Measurements from ENCODE around the gene RALA. TPM values are rescaled to one million over a fixed set of nuclear protein-coding genes. Genes with fewer than 3 reads are reported as not detected.

The RALA gene
- total and polyA plus RNA-seq, 3 donors from 2014 or later, result 13.6 to 27.9 (median 15.9) TPM

DNA sequence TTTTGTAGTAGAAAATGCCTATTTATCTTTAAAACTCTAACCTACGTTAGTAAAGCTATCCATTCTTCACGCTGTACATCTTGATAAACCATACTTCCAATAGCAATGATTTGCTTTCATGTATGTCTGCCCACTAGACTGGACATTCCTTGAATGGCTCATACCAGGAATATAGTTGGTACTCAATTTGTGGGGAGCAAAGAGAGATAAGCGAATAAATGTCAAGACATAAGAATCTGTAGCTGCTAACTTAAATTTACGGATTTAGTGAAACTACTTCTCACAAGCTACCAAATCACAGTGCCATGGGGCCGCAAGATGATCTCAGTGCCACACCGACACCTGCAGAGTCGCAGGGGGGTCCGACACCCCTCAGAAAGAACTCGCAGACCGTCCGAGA lies 763 bp upstream of the RALA start:
- Histone ChIP-seq H3K9me3 (no peaks in the 10 kb centered on the region), H3K4me1 (peaks cover 15% of the 10 kb centered on the region), H3K27me3 (no peaks in the 10 kb centered on the region), H3K4me3 (peak overlapping the region; percentile 94 to 96), H3K27ac (peak overlapping the region; percentile 89 to 95), H3K36me3 (ENCODE audit: low read depth, missing control alignments) (no peaks in the 10 kb centered on the region)
- DNase-seq, result no peak
- 25 to 30% methylated on average over 11 of the region's 11 CpGs for WGBS, 2 donors
- intact Hi-C loops (cut with DNase I; ENCODE audit: low total_unique reads), result no loop called here
- TF ChIP-seq, protein P1, sequence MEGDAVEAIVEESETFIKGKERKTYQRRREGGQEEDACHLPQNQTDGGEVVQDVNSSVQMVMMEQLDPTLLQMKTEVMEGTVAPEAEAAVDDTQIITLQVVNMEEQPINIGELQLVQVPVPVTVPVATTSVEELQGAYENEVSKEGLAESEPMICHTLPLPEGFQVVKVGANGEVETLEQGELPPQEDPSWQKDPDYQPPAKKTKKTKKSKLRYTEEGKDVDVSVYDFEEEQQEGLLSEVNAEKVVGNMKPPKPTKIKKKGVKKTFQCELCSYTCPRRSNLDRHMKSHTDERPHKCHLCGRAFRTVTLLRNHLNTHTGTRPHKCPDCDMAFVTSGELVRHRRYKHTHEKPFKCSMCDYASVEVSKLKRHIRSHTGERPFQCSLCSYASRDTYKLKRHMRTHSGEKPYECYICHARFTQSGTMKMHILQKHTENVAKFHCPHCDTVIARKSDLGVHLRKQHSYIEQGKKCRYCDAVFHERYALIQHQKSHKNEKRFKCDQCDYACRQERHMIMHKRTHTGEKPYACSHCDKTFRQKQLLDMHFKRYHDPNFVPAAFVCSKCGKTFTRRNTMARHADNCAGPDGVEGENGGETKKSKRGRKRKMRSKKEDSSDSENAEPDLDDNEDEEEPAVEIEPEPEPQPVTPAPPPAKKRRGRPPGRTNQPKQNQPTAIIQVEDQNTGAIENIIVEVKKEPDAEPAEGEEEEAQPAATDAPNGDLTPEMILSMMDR (IDR thresholded peaks at IDR 0.05), result no peak
- no peak for TF ChIP-seq POLR2A (IDR thresholded peaks at IDR 0.05)

DNA sequence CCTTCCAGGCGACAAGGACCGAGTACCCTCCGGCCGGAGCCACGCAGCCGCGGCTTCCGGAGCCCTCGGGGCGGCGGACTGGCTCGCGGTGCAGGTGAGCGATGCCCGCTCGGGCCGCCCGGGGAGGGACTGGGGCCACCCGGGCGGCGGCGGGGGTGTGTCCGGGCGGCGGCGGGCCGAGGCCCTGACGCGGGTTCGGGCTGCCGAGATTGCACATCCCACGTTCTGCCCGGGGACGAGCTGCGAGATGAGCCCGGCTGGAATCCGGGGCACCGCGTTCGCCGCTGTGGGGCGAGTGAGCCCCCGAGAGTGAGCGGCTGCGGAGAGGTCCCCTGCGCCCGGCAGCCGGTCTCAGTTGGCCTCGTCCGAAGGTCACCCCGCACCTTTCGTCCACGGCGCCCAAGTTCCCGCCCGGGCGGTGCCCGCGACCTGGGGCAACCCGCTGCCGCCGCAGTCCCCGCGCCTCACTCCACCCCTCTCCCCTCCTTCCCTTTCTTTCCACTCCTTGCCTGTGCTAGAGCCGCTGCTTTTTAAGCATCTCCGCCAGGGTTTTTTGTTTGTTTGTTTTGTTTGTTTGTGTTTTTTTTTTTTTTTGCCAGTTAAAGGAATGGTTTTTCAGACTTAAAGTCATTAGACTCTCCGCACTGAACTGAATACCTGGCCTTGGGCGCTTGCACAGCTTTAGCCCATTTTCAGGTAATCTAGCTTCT lies 515 bp downstream of the RALA start:
- Histone ChIP-seq H3K4me3 (peak overlapping the region; percentile 94 to 96), H3K9me3 (no peaks in the 10 kb centered on the region), H3K27me3 (no peaks in the 10 kb centered on the region), H3K27ac (peak overlapping the region; percentile 89 to 95), H3K4me1 (peaks cover 15% of the 10 kb centered on the region), H3K36me3 (ENCODE audit: low read depth, missing control alignments) (no peaks in the 10 kb centered on the region)
- intact Hi-C loops (cut with DNase I; ENCODE audit: low total_unique reads), result no loop called here
- no peak for TF ChIP-seq POLR2A (IDR thresholded peaks at IDR 0.05)
- peak; percentile 38 for DNase-seq
- WGBS, 2 donors, result 0 to 1% methylated on average over 20 to 38 of the region's 68 CpGs

DNA sequence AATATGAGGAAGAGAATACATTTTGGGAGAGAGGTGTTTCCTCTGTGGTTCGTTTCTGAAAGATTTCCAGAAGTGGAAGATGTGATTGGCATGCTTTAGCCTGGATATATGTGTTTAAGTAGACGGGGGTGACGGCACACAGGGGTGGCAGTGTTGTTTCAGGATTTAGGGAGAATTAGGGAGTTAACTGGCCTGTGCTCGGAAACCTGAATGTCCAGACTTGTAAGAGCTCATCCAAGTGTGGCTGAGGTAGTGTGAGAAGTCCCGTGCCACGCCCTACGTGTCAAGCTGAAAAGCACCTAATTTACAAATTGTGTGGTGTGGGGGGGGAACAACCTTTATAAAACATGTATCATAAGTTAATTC lies 1.1 kb downstream of the RALA start:
- intact Hi-C loops (cut with DNase I; ENCODE audit: low total_unique reads), result no loop called here
- H3K9me3 ChIP-seq, result no peaks in the 10 kb centered on the region
- peak; percentile 39 for DNase-seq
- WGBS, 2 donors, result 1 to 6% methylated on average over 7 of the region's 7 CpGs
- H3K4me3 ChIP-seq, result peak overlapping the region; percentile 94 to 96
- H3K27ac ChIP-seq, result peak overlapping the region in 1 of 2 donors; percentile 95
- peaks cover 15% of the 10 kb centered on the region for H3K4me1 ChIP-seq
- H3K36me3 ChIP-seq (ENCODE audit: low read depth, missing control alignments), result no peaks in the 10 kb centered on the region
- TF ChIP-seq, protein P1 (IDR thresholded peaks at IDR 0.05), result no peak
- TF ChIP-seq POLR2A (IDR thresholded peaks at IDR 0.05), result no peak
- H3K27me3 ChIP-seq, result no peaks in the 10 kb centered on the region

DNA sequence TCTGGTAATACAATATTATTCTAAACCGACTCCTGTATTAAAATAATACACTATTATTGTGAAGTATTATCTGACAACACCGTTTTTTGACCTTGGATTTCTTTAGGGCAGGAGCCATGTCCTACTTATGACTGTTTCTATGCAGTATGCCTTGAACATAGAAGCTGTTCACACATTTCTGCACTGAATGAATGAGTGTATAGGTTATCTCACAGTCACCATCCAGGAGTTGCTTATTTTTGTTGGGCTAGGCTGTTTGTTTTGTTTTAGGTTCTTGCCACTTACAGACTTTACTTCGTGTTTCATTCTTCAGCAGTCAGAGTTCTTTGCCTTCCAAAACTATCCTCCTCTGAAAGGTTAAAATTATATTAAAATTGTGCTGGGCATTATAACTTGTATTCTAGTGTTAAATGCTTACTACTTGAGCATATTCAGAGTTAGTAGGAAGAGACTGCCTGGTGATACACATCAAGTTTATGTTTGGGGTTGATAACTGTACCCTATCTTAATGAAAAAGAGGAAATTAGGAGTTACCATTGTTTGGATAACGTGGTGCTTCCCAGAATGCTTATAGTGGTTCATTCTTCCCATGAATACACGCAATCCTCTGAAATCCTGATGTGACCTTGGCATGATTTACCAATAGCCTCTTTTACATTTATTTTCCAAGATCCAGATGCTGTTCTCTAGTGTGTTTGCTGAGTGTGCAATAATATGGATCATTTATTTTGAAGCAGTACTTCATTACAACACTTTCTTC lies 1.7 kb downstream of the RALA start:
- intact Hi-C loops (cut with DNase I; ENCODE audit: low total_unique reads), result no loop called here
- no peak overlapping the region for H3K4me3 ChIP-seq
- DNase-seq, result no peak

DNA sequence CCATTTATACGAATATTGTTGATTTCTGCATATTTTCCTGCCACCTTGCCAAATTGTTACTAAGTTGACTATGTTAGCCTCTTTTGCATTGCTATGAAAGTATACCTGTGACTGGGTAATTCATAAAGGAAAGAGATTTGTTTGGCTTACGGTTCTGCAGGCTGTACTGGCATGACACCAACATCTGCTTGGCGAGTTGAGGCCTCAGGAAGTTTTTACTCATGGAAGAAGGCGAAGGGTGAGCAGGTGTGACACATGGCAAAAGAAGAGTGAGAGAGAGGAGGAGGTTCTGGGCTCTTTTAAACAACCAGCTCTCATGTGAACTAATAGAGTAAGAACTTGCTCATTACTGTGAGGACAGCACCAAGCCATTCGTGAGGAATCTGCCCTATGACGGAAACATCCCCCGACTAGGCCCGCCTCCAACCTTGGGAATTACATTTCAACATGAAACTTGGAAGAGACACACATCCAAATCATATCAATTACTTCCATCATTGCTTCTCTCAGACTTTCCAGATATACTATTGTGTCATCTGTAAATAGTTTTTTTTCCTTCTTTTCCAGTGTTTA lies 8.4 kb downstream of the RALA start:
- TF ChIP-seq POLR2A (IDR thresholded peaks at IDR 0.05), result no peak
- TF ChIP-seq, protein P1 (IDR thresholded peaks at IDR 0.05), result no peak
- no peaks in the 10 kb centered on the region for H3K9me3 ChIP-seq
- H3K4me3 ChIP-seq, result no peak overlapping the region
- 86 to 91% methylated on average over 8 of the region's 8 CpGs for WGBS, 2 donors
- intact Hi-C loops (cut with DNase I; ENCODE audit: low total_unique reads), result no loop called here
- H3K27ac ChIP-seq, result no peak overlapping the region
- H3K4me1 ChIP-seq, result no peaks in the 10 kb centered on the region
- no peaks in the 10 kb centered on the region for H3K27me3 ChIP-seq
- H3K36me3 ChIP-seq (ENCODE audit: low read depth, missing control alignments), result no peaks in the 10 kb centered on the region
- no peak for DNase-seq

More for the DNA sequence above, 1.7 kb downstream of the RALA start:
- Histone ChIP-seq H3K27me3 (no peaks in the 10 kb centered on the region), H3K27ac (no peak overlapping the region), H3K4me1 (peaks cover 15% of the 10 kb centered on the region), H3K36me3 (ENCODE audit: low read depth, missing control alignments) (no peaks in the 10 kb centered on the region), H3K9me3 (no peaks in the 10 kb centered on the region)
- TF ChIP-seq, protein P1 (IDR thresholded peaks at IDR 0.05), result no peak
- TF ChIP-seq POLR2A (IDR thresholded peaks at IDR 0.05), result no peak
- WGBS, 2 donors, result 10 to 13% methylated on average over 5 of the region's 5 CpGs

Data from testis (tissue), 3 donors.